NCI-H1436 (cell line): ENCODE measurements around the gene OLIG3.

ENCODE experiments used
- DNase-seq: peaks from one replicate; lab custom pipeline; 2025; lab: John Stamatoyannopoulos, UW

Gene OLIG3

GRCh38 chr6:137467211-137467610, 27.0 kb downstream of the OLIG3 start:
- no peak for DNase-seq

GRCh38 chr6:137465378-137466009, 28.7 kb downstream of the OLIG3 start:
- no peak for DNase-seq

GRCh38 chr6:137452333-137452894, 41.8 kb downstream of the OLIG3 start:
- no peak for DNase-seq

- DNase-seq, result no peak
Observed at GRCh38 chr6:137443901-137444300, 50.3 kb downstream of the OLIG3 start.
